Fibroblast of upper back skin (primary cell): ENCODE results near the gene CHIT1.

Experiments
- DNase-seq: peaks from one replicate; pipeline ENCODE4 v3.0.0-alpha.2; 2013

The CHIT1 gene

DNA sequence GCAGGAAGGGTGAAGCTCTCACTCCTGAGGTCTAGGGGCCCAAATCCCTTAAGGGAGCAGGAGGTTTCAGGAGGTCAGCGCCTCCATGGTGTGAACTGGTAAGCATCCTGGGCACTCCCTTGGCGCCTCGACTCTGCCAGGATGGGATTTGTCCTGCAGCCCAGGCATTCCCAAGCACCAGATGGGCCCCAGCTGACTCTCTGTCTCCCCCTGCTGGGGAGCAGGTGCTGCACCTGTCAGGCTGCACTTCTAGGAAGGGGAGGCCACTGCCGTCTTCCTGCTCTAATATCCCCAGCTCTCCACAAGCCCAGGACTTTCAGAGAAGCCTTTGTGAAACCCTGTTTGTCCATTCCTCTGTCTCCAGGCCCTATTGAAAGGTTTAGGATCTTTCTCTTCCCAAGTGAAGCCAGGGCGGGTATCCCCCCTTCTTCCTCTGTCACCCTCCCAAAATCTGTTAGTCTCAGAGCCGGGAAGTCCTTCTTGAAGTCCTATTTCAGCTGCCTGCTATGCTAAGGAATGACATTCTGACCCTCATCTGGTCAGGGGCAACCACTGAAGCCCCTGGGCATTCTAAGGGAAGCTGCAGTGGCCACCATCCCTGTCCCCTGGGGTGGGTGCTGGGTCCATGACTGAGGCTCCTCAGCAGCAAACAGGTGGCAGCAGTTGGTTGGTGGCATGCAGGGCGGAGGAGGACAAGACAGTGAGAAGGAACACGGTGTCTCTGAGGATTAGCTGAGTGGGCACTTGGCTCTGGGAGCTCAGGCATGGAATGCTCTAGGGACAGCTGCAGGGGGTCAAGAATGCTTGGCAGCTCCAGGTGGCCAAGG, 57.1 kb downstream of the CHIT1 start:
- peak; percentile 50 for DNase-seq

DNA sequence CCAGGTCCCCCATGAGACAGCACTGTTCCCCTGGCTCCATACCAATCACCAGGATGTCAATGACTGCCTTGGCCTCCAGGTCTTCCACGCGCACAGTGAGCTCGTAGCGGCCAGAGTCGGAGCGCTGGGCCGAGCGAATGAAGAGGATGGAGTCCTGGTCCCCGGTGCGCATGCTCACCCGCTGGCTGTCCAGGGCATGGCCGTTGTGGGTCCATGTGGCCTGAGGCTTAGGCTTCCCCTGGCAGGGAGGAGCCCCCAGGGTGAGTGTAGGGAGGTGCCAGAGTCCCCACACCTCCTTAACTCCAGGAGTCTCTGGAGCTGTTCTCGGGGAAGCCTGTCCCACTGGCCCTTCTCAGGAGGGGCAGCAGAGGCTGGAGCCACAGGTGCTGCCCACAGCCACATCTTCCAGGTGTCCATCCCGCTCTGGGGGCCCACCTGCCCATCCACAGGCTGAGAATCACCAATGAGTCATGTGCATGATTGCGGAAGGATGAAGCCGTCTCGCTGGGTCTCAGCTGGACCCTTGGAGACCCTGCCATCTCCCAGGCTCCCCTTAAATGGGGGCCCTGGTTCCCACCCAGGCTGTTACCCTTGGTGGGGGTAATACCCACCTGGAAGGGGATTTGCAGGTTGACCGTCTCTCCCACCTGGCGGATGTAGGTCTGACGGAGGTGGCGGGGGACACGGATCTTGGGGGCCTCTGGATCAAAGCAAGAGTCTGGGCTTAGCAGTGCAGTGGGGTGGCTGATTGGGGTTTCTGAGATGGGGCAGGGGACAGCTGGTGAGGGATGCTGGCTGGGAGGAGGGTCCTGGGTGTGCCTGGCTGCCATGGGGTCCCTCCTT, 57.9 kb downstream of the CHIT1 start:
- DNase-seq = no peak

DNA sequence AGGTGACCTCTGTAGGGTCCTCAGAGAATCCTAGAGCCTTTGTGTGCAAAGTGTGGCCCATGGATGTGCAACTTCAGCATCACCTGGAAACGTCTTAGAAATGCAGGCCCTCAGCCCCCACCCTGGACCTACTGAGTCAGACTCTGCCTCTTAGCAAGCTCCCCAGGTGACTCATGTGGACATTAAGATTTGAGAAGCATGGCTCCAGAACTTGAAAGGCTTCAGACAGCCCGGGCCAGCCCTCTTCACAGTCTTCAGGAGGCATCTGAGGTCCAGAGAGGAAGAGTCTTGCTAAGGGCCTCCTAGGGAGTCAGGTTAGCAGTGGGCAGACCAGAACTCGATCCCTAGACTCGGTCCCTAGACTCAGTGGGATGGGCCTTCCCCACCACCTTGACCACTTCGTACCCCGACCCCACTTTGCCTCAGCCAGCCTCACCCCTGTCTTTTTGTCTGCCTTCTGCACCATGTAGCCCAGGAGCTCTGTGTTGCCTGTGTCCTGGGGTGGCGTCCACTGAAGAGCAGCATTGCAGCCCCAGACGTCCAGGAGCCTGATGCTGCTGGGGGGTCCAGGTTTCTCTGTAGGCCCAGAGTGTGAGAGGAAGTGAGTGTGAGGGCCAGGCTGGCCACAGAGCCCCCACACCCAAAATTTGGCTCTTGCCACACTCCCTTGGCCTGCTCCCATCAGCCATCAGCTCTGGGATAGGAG, 58.7 kb downstream of the CHIT1 start:
- no peak for DNase-seq

DNA sequence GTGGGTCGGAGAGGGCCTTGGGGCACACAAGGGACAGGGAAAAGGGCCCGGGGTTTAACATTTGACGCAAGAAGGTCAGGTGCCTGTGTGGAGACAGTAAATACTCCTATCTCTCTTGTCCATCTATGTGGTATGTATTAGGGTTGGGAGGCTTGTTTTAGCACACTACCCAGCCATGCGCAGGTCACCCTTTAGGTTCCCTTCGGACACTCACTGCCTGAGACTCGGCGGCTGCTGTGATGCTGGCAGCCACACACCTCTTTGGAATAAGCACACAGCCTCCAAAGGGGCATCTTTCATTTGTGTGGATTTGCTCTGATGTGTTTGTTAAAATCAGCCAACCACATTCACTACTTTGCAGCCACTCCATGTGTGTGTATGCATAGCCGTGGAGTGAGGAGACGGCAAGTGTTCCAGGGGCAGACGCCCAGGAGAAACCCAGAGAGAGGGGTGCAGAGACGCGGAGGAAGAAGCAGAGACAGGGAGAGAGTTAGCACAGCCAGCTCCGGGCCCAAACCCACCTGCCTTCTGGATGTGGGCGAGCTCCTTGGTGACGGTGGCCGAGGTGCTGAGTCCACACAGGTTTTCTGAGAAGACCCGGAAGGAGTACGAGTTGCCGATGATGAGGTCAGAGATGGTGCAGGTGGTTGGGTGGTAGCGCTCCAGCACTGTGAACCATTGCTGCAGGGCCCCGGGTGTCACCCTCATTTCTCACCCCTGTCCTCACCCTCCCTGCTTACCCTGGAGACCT, 59.5 kb downstream of the CHIT1 start:
- no peak for DNase-seq

DNA sequence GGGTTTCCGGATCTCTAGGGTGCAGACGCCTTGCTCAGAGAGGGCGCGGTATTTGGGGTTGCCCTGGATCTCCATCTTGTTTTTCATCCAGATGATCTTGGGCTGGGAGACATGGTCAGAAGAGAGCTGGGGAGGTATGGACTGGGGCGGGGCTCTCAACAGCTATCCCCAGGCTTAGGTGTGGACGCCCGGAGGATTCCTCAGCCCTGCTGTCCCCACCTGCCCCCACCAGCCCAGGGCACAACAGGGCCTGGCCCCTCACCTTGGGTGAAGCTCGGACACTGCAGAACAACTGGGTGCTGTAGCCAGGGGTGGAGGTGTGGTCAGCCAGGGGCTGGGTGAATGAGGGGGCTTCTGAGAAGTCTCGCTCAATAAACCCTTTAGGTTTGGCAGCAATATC, 60.5 kb downstream of the CHIT1 start:
- DNase-seq = no peak

DNA sequence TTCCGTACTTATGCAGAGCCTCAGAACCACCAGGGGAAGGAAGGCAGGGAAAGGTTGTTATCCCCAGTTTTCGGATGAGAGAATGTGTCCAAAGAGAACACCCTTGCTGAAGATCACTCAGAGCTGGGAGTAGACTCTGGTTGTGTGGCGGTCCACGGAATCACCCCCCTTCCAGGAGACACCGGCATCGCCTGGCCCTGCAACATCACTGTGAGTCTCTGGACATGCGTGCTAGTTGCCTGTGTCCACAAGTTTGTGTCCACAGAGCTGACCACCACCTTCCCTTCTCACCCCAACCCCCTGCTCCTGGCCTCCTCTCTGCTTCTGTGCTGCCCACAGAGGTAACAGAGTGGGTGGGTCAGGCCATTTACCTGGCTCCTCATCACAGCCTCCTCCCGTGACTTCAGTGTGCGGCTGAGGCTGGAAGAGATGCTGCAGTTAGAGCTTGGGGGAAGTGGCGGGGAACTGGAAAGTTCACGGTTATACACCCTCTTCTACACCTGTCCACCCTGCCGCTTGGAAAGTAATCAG, 61.2 kb downstream of the CHIT1 start:
- no peak for DNase-seq

DNA sequence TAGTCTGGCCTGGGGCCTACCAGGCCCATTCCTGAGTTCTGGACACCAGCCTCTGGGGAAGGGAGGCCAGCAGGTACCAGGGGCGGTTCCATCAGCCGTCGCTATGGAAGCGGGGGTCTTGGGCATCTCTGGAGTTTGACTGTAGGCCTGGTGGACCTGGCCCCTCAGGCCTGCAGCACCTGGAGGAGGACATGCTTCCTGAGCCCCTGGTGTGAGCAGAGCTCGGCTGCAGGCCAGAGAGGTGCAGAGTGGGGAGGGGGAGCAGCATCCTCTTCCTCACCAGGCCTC, 61.6 kb downstream of the CHIT1 start:
- DNase-seq = no peak

DNA sequence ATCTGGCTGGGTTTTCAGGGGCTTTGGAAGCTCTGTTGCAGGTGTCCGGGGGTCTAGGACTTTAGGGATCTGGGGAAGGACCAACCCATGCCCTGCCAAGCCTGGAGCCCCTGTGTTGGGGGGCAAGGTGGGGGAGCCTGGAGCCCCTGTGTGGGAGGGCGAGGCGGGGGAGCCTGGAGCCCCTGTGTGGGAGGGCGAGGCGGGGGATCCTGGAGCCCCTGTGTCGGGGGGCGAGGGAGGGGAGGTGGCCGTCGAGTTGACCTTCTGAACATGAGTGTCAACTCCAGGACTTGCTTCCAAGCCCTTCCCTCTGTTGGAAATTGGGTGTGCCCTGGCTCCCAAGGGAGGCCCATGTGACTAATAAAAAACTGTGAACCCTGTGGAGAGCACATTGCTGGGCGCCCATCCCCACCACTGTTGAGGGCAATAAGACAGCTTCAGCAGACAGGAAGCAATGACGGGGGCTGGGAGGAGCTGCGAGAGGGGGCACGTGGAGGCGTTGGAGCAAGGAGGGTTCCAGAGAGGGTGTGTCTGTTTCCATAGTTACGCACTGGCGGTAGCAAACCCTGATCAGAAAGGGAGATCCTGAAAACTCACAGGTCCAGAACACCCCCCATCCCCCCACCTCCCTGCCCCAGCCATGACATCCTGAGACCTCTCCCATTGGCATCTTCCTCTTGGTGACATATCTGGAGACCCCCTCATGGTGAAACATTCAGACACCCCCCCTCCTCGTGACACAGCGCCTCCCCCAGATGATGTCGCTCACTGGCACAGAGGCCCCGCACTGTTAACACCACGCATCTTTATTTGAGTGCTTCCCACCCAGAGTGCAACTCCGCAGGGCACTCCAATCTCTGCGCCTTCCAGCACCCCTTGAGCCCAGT, 62.2 kb downstream of the CHIT1 start:
- DNase-seq = no peak

DNA sequence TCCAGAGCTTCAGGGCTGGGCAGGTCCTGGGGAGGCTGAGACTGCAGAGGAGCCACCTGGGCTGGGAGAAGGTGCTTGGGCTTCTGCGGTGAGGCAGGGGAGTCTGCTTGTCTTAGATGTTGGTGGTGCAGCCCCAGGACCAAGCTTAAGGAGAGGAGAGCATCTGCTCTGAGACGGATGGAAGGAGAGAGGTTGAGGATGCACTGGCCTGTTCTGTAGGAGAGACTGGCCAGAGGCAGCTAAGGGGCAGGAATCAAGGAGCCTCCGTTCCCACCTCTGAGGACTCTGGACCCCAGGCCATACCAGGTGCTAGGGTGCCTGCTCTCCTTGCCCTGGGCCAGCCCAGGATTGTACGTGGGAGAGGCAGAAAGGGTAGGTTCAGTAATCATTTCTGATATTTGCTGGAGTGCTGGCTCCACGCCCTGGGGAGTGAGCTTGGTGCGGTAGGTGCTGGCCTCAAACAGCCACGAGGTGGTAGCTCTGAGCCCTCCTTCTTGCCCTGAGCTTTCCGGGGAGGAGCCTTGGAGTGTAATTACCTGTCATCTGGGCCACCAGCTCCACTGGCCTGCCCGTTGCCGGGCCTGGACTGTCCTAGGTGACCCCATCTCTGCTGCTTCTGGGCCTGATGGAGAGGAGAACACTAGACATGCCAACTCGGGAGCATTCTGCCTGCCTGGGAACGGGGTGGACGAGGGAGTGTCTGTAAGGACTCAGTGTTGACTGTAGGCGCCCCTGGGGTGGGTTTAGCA, 63.1 kb downstream of the CHIT1 start:
- no peak for DNase-seq
